H54 (cell line): ENCODE results near the gene ISOC1.

Experiments used
- DNase-seq: peaks from one replicate; pipeline ENCODE4 v3.0.0; 2011; ENCODE audit warnings: low spot score, mixed read lengths; ENCODE audit not compliant: insufficient read length
- FAIRE-seq: peaks from 3 replicates; lab custom pipeline; 2011; peaks lifted over from hg19 to GRCh38; lab: Jason Lieb, UNC
- POLR2A ChIP-seq: IDR thresholded peaks from 2 replicates; pipeline ENCODE4 v1.6.1; 2011; ENCODE audit warnings: low read depth, mild to moderate bottlenecking, low read length

Gene ISOC1

DNA sequence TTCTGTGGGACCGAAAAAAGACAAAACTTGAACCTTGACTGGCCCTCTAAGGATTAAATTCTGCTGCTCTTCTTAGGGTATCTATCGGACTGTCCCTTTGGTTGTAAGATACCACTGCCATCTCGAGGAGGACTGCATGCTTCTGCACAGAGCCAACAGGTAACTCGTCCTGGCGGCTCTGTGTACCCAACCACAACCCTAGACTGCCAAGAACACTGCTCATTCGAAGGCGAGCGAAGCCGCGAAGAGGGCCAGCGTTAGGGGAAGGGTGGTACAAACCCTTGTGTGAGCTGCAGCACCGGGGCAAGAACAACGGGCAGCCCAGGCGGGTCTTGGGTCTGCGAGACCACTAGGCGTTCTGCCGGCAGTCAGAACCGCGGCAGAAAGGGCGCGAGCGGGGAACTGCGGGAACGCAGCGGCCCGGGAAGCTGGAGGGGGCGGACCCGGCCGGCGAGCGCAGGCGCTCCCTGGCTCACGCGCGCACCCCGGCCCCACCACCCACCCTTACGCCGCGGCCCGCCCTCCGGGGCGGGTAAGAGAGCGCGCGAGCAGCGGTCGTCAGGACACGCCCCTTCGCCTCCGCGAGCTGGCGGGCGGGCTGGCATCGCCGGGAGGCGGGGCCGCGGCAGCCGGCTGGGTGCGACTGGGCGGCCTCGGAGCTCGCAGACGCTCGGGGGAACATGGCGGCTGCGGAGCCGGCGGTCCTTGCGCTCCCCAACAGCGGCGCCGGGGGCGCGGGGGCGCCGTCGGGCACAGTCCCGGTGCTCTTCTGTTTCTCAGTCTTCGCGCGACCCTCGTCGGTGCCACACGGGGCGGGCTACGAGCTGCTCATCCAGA, at the start of gene ISOC1:
Gene ISOC1, plus strand, starts transcription at position 663 of the 837 bp plus-strand sequence. Its CDS starts 18 bp downstream, at position 681.
- peak; percentile 73 for TF ChIP-seq POLR2A
- DNase-seq (peak; percentile 88), FAIRE-seq (no peak)

DNA sequence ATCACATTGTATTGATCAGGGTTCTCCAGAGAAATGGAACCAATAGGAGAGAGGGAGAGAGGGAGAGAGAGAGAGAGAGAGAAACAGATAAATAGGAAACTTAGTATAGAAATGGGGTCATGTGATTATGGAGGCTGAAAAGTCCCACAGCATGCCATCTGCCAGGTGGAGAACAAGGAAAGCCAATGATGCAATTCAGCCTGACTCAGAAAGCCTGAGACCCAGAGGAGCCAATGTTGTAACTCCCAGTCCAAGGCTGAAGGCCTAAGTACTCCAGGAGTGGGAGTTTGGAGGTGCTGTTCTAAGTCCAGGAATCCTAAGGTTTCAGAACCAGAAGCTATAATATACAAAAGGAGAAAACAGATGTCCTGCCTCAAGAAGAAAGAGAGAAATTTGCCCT, 48.4 kb upstream of the ISOC1 start:
- no peak for FAIRE-seq
- DNase-seq = no peak

DNA sequence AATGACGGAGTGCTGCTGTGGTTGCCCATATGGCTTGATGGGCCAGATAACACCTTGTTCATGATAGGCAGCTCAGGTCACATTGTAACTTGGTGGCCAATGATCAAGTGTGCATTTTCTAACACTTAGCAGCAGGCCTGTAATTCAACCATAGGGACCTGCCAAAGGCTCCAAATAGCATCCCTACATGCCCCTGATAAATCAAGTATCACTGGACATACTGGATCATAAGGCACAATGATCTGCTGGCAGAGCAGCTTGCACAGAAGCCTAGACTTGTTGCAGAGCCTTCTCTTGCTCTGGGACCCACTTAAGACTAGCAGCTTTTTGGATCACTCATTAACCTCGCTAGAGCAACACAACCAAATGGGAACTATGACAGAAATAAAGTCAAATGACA, 46.0 kb upstream of the ISOC1 start:
- no peak for DNase-seq
- no peak for FAIRE-seq
- no peak for TF ChIP-seq POLR2A

More for the DNA sequence above, 48.4 kb upstream of the ISOC1 start:
- TF ChIP-seq POLR2A = no peak

GRCh38 chr5:129049126-129049799, 45.3 kb upstream of the ISOC1 start:
- no peak for TF ChIP-seq POLR2A
- no peak for DNase-seq
- FAIRE-seq = no peak

DNA sequence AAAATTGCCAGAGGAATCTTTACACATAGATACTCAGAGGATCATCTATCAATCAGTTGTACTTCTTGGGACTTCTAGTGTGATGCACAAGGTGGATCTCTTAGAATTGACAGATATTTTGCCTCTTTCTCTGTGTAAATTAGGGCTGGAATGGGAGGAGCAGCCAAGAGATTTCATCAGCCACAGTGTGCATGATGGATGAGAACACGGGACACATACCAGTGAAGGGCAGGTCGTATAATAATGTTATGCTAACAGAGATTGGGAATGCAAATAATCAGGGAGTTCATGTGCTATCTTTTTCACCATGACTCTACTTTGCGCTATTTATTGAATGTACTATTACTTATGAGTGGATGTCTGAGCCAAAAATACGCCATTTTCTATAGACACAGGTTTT, 43.3 kb upstream of the ISOC1 start:
- FAIRE-seq = no peak

DNA sequence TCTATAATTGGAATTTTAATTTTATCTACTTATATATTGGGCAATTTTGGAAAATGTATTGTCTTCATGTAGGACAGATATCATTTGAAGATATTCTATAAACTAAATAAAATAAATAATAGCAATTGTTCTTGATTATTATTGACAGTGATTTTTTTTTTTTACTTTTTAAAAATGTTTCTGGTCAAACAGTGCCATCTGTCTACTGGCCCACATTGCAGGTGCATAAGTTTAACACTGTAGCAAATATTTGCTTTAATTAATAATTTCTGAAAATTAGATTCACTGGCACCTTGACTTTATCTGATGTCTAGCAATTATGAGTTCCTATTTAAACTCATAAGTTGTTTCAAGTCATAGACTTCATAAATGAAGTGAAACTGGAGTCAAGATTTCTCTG, 41.1 kb upstream of the ISOC1 start:
- DNase-seq (no peak), FAIRE-seq (no peak)
- TF ChIP-seq POLR2A = no peak

More for the DNA sequence above, 43.3 kb upstream of the ISOC1 start:
- no peak for TF ChIP-seq POLR2A
- no peak for DNase-seq

DNA sequence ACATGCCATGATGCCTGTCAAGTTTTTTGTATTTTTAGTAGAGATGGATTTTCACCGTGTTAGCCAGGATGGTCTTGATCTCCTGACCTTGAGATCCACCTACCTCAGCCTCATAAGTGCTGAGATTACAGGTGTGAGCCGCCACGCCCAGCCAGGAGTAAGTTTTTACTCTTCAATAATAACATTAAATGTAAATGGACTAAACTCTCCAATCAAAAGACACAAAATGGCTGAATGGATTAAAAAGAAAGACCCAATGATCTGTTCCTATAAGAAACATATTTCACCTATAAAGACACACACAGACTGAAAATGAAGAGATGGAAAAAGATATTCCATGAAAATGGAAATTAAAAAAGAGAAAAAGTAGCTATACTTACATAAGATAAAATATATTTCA, 37.2 kb upstream of the ISOC1 start:
- no peak for TF ChIP-seq POLR2A
- no peak for DNase-seq
- FAIRE-seq = no peak

DNA sequence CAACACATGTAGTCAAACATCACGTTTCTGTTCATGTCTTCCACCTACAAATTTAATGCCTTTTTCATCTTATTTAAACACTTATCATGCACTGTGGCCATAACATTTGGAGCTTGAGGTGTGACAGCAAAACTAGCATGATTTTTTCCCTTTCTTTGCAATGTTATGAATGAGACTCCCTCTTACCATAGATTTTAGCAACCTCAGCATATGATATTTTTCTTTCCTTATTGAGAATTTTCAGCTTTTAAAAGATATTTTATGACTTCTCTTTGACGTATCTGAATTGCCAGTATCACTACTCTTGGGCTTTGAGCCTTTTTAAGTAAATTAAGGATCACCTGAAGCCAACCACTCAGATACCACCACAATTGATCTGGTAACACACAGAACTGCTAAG, 32.7 kb upstream of the ISOC1 start:
- TF ChIP-seq POLR2A = no peak
- DNase-seq (no peak), FAIRE-seq (no peak)

GRCh38 chr5:129063483-129064113, 31.0 kb upstream of the ISOC1 start:
- FAIRE-seq (no peak), DNase-seq (no peak)
- no peak for TF ChIP-seq POLR2A

DNA sequence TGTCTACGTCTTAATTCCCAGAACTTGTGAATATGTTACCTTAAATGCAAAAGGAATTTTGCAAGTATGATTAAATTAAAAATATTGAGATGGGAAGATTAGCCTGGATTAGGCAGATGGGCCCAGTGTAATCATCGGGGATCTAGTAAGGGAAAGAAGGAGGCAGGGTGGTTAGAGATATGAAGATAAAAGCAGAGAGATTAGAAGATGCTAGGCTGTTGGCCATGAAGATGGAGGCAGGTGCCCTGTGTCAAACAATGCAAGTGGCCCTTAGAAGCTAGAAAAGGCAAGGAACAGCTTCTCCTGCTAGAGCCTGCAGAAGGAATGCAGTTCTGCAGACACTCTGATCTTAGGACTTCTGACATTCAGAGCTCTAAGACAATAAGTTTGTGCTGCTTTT, 28.8 kb upstream of the ISOC1 start:
- FAIRE-seq = no peak
- DNase-seq = no peak
- no peak for TF ChIP-seq POLR2A

- no peak for DNase-seq
- FAIRE-seq = no peak
- no peak for TF ChIP-seq POLR2A
These were observed 26.8 kb upstream of the ISOC1 start for GRCh38 chr5:129067745-129068144.

- no peak for DNase-seq
- no peak for FAIRE-seq
- TF ChIP-seq POLR2A = no peak
These were observed 25.3 kb upstream of the ISOC1 start for GRCh38 chr5:129069292-129069691.

GRCh38 chr5:129073111-129073510, 21.4 kb upstream of the ISOC1 start:
- DNase-seq (no peak), FAIRE-seq (no peak)
- TF ChIP-seq POLR2A = no peak

DNA sequence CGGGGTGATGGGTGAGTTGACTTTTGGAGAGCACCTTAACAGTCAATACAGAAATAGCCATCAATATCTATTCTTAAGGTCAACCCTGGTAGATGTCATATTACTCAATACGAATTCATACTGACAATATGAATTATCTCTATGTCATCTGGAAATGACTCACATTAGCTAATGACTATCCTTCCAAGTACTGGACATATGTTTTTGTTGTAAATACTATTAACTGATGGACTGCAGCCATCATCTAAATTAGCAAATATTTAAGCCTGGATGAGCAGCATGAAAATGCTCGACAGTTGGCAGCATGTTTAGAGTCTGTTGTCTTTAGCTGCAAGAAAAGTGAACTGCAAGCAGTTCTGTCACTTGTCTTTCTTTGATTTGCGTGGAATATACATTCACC, 19.6 kb upstream of the ISOC1 start:
- no peak for FAIRE-seq
- DNase-seq = no peak
- no peak for TF ChIP-seq POLR2A

GRCh38 chr5:129077433-129078075, 17.0 kb upstream of the ISOC1 start:
- TF ChIP-seq POLR2A = no peak
- FAIRE-seq (no peak), DNase-seq (no peak)
